Neural progenitor cell (in vitro differentiated cells): ENCODE measurements around the gene ATP10D.

Experiments
- EZH2 ChIP-seq: fragments of 200-600 bp; sonication (generic); IDR thresholded peaks from 2 replicates; pipeline ENCODE4 v1.6.1; 2017; ENCODE audit warnings: antibody characterized with exemption, mild to moderate bottlenecking, moderate library complexity
- EZH2phosphoT487 ChIP-seq: fragments of 200-600 bp; sonication (generic); IDR thresholded peaks from 2 replicates; pipeline ENCODE4 v1.6.1; 2017; ENCODE audit warnings: antibody characterized with exemption
- TF ChIP-seq, protein P1 (sequence below): fragments of 200-600 bp; sonication (generic); IDR thresholded peaks from 2 replicates; pipeline ENCODE4 v1.5.1; 2017; ENCODE audit warnings: antibody characterized with exemption, mild to moderate bottlenecking

DNA sequence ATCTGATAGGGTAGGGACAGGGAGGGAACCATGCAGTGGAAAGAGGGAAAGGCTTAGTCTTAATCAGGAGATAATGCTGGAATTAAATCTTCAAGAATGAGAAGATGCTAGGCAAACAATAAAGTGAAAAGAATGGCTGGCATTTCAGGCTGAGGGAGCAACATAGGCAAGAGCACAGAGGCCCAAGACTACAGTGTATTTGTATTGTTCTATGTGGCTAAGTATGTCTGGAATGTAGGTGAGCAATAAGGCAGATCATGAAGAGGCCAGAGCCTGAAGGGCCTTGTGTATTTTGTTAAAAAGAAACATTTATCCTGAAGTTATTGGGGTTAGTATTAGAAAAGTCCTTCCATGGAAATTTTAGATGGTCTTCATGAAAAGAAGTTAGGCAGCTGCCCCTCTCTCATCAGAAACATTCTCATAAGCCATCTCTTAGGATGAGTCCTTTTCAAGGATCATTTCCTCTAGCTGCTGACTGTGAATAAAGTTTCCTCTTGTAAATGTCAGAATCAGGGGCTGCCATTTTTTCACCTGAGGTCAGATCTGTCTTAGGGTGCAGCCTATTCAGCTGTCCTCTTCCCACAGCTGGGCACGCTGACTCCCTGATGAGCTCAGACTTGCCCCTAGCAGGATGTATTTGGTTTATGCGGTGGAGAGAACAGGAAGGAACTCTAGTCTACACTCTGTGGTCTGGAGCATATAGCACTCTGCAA is 46.3 kb downstream of the ATP10D start:
- TF ChIP-seq, protein P1, sequence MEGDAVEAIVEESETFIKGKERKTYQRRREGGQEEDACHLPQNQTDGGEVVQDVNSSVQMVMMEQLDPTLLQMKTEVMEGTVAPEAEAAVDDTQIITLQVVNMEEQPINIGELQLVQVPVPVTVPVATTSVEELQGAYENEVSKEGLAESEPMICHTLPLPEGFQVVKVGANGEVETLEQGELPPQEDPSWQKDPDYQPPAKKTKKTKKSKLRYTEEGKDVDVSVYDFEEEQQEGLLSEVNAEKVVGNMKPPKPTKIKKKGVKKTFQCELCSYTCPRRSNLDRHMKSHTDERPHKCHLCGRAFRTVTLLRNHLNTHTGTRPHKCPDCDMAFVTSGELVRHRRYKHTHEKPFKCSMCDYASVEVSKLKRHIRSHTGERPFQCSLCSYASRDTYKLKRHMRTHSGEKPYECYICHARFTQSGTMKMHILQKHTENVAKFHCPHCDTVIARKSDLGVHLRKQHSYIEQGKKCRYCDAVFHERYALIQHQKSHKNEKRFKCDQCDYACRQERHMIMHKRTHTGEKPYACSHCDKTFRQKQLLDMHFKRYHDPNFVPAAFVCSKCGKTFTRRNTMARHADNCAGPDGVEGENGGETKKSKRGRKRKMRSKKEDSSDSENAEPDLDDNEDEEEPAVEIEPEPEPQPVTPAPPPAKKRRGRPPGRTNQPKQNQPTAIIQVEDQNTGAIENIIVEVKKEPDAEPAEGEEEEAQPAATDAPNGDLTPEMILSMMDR, result no peak
- TF ChIP-seq EZH2phosphoT487 (no peak), EZH2 (no peak)
